ENCODE results near the gene OR52W1.

- TF ChIP-seq CTCF (IDR thresholded peaks at IDR 0.05; ENCODE audit: extremely low read depth in 1 of 2, insufficient read depth in 1 of 2, low read depth in 1 of 2, low read length in 2 of 2) (no peak), POLR2A (IDR thresholded peaks at IDR 0.05; ENCODE audit: low read depth, low read length) (no peak)
These were observed 46.5 kb downstream of the OR52W1 start for GRCh38 chr11:6245536-6245935.
